Astrocyte (in vitro differentiated cells and primary cell): Measurements from ENCODE around the gene ZNF70.

ENCODE experiments used
- CTCF ChIP-seq: IDR thresholded peaks from 2 replicates; pipeline ENCODE4 v1.5.1; 2011; ENCODE audit warnings: low read depth, mild to moderate bottlenecking, inconsistent platforms, low read length, moderate library complexity; ENCODE audit not compliant: insufficient read depth
- EZH2 ChIP-seq: IDR thresholded peaks from 2 replicates; pipeline ENCODE4 v1.6.1; 2012; ENCODE audit warnings: mild to moderate bottlenecking, low read length, inconsistent platforms; ENCODE audit not compliant: insufficient read depth

- no peak for TF ChIP-seq CTCF
- no peak for TF ChIP-seq EZH2
These were observed 6.4 kb downstream of the ZNF70 start for GRCh38 chr22:23744485-23744884.
